K562 (cell line): ENCODE results near the gene SELENOM. TPM values are rescaled to one million over a fixed set of nuclear protein-coding genes. Genes with fewer than 3 reads are reported as not detected.

Experiments used
- ATAC-seq: fragments of 200-7000 bp; cut with Tn5 transposase; 3 replicates; pipeline ENCODE4 v1.9.1; 2020; ENCODE audit warnings: moderate library complexity
- BruUV-seq: library from RNA; stranded (reverse); fragments of 400-500 nt; replicated peaks from 2 replicates; lab custom pipeline; 2021; lab: Mats Ljungman, UMichigan
- CTCF ChIA-PET: fragments of 300-600 bp; formaldehyde crosslinking; extraction: SDS; loops from one replicate; lab custom pipeline; 2021; ENCODE audit warnings: low intra/inter-chr PET ratio; lab: Yijun Ruan, JAX
- POLR2A ChIA-PET: fragments of 300-600, 350-650 bp; sonication (Branson Sonifier 250); formaldehyde crosslinking; extraction: SDS; loops from one replicate; lab custom pipeline; 2021; ENCODE audit warnings: antibody characterized with exemption, inconsistent platforms; lab: Yijun Ruan, JAX
- DNase-seq, 4 experiments: peaks; one replicate each; pipeline versions ENCODE4 v3.0.0 to v3.0.0-alpha.2; 2011 to 2018; ENCODE audit warnings: low spot score in 3 of 4, mixed read lengths in 3 of 4; ENCODE audit errors: extremely low read depth in 1 of 4
- FAIRE-seq: peaks from 2 replicates; lab custom pipeline; 2011; peaks lifted over from hg19 to GRCh38; lab: Jason Lieb, UNC
- H2AFZ ChIP-seq: 2 replicates; pipeline ENCODE4 v1.6.0; 2011; ENCODE audit warnings: low read depth, low read length, control low read depth, inconsistent platforms
- H3K27ac ChIP-seq: fragments of 200-600 bp; 3 replicates; pipeline ENCODE4 v1.8.0; 2011; ENCODE audit warnings: low read depth, mild to moderate bottlenecking, control low read depth, inconsistent platforms, low read length, moderate library complexity, mixed read lengths; ENCODE audit errors: extremely low read depth
- H3K27me3 ChIP-seq, 2 experiments: fragments of 300-600 bp in 1 of 2; 2 replicates in 1 of 2; 3 replicates in 1 of 2; pipeline versions ENCODE4 v1.6.0 to v1.8.0; 2011; ENCODE audit warnings: inconsistent platforms in 2 of 2, low read length in 2 of 2, mild to moderate bottlenecking in 1 of 2, mixed read lengths in 1 of 2, moderate library complexity in 1 of 2; ENCODE audit not compliant: control insufficient read depth in 2 of 2, insufficient read depth in 2 of 2
- H3K36me3 ChIP-seq: fragments of 300-600 bp; 3 replicates; pipeline ENCODE4 v1.8.0; 2011; ENCODE audit warnings: mild to moderate bottlenecking, low read length, inconsistent platforms; ENCODE audit not compliant: control insufficient read depth, insufficient read depth
- H3K4me1 ChIP-seq, 2 experiments: fragments of 200-600 bp in 1 of 2; replicated peaks in 1 of 2; 2 replicates in 1 of 2; 3 replicates in 1 of 2; pipeline versions ENCODE4 v1.5.1 to v1.8.0; 2011; ENCODE audit warnings: inconsistent platforms in 2 of 2, low read length in 2 of 2, mild to moderate bottlenecking in 1 of 2, mixed read lengths in 1 of 2, moderate library complexity in 1 of 2; ENCODE audit not compliant: control insufficient read depth in 2 of 2, insufficient read depth in 2 of 2
- H3K4me2 ChIP-seq: 2 replicates; pipeline ENCODE4 v1.6.1; 2011; ENCODE audit warnings: low read length, control low read depth, inconsistent platforms, mixed read lengths; ENCODE audit not compliant: insufficient read depth
- H3K4me3 ChIP-seq: fragments of 200-600 bp; sonication (generic), shearing (Covaris generic); 2 replicates; pipeline ENCODE4 v1.5.1; 2016; ENCODE audit warnings: control low read depth, inconsistent platforms
- H3K79me2 ChIP-seq: fragments of 200-600 bp; 3 replicates; pipeline ENCODE4 v1.8.0; 2011; ENCODE audit warnings: low read length, inconsistent platforms; ENCODE audit not compliant: control insufficient read depth, insufficient read depth
- H3K9ac ChIP-seq, 2 experiments: 2 replicates each; pipeline versions ENCODE4 v1.6.0 to v1.6.1; 2011; ENCODE audit warnings: low read depth in 2 of 2, low read length in 2 of 2, control low read depth in 1 of 2, inconsistent platforms in 1 of 2, mild to moderate bottlenecking in 1 of 2, mixed read lengths in 1 of 2; ENCODE audit not compliant: insufficient read depth in 1 of 2
- H3K9me1 ChIP-seq: one replicate; pipeline ENCODE4 v1.6.0; 2011; ENCODE audit warnings: inconsistent platforms, mild to moderate bottlenecking, low read length, moderate library complexity; ENCODE audit not compliant: control insufficient read depth, insufficient read depth
- H3K9me3 ChIP-seq: replicated peaks from 2 replicates; pipeline ENCODE4 v1.5.1; 2011; ENCODE audit warnings: low read depth, low read length, inconsistent platforms; ENCODE audit not compliant: control insufficient read depth, insufficient read depth
- H4K20me1 ChIP-seq: replicated peaks from 2 replicates; pipeline ENCODE4 v1.6.1; 2011; ENCODE audit warnings: low read length, inconsistent platforms, mixed read lengths; ENCODE audit not compliant: control insufficient read depth, insufficient read depth
- BCL6 ChIP-seq: fragments of 250-450 bp; sonication (Bioruptor Pico); IDR thresholded peaks from 2 replicates; pipeline ENCODE4 v1.4.0; 2020
- BRF1 ChIP-seq: IDR thresholded peaks from 3 replicates; pipeline ENCODE4 v1.6.1; 2011; ENCODE audit warnings: borderline replicate concordance, mild to moderate bottlenecking; ENCODE audit not compliant: insufficient read length; ENCODE audit errors: extremely low read depth
- RBM17 ChIP-seq: fragments of 200-400 bp; formaldehyde crosslinking; IDR thresholded peaks from 2 replicates; pipeline ENCODE4 v1.6.1; 2017; ENCODE audit warnings: low read depth, mild to moderate bottlenecking, low read length, borderline replicate concordance
- SP2 ChIP-seq: IDR thresholded peaks from 2 replicates; pipeline ENCODE4 v1.6.1; 2011; ENCODE audit warnings: mild to moderate bottlenecking, low read depth, low read length, moderate library complexity; ENCODE audit not compliant: poor library complexity, severe bottlenecking; ENCODE audit errors: extremely low read depth
- TCF3 ChIP-seq: sonication (generic); formaldehyde crosslinking; IDR thresholded peaks from 2 replicates; pipeline ENCODE4 v1.4.0; 2020; ENCODE audit warnings: mild to moderate bottlenecking, missing genetic modification reagents
- ZNF134 ChIP-seq: fragments of 250-450 bp; sonication (Bioruptor Pico); conservative IDR thresholded peaks from 2 replicates; pipeline ENCODE4 v1.4.0; 2020
- WGBS: fragments of 100-300 bp; shearing (Covaris generic); methylation state at CpG from one replicate; pipeline ENCODE4 v1.1.6; 2016; ENCODE audit warnings: low coverage, mixed read lengths; ENCODE audit not compliant: insufficient coverage; ENCODE audit errors: missing lambda C conversion rate; 5-methylcytosine and 5-hydroxymethylcytosine counted together
- in situ Hi-C: fragments of 300-500 bp; cut with MboI; formaldehyde crosslinking; loops from 4 replicates; pipeline ENCODE4 v1.15.0; 2018; ENCODE audit warnings: inconsistent platforms, mixed read lengths
- intact Hi-C: fragments of 100-400 bp; cut with micrococcal nuclease; formaldehyde crosslinking; loops from 2 replicates; pipeline ENCODE4 v1.14.2; 2022
- polyA plus RNA-seq, 8 experiments: library from polyadenylated mRNA; depleted of rRNA in 4 of 8; stranded (reverse) in 5 of 8; unstranded in 3 of 8; fragments of >200 nt; fragmentation: Nextera tagmentation in 2 of 8; fragmentation: Illumina TruSeq in 1 of 8; extraction: Ambion mirVana in 2 of 8; extraction: Trizol in 1 of 8; gene quantifications; 2 replicates each; pipeline versions ENCODE4 v1.2.1 to v1.2.3, GENCODE V29; 2011 to 2014; ENCODE audit warnings: inconsistent platforms in 1 of 8, missing spikeins in 1 of 8
- total RNA-seq, 7 experiments: library from RNA; depleted of rRNA in 6 of 7; stranded (reverse); fragments of >200 nt in 6 of 7; fragmentation: Illumina TruSeq in 2 of 7; extraction: Trizol in 2 of 7; gene quantifications; 2 replicates each; pipeline versions ENCODE4 v1.2.1 to v1.2.3, GENCODE V29; 2011 to 2021; ENCODE audit warnings: low replicate concordance in 1 of 7
- TF ChIP-seq, protein P1 (sequence below): sonication (generic); IDR thresholded peaks from 2 replicates; pipeline ENCODE4 v1.6.1; 2016
- TF ChIP-seq, protein P2 (sequence below), 3 experiments: fragments of 200-800 bp in 1 of 3; sonication (Bioruptor generic) in 1 of 3; sonication (generic) in 1 of 3; formaldehyde crosslinking in 1 of 3; IDR thresholded peaks; 2 replicates each; pipeline versions ENCODE4 v1.6.1 to v1.8.0; 2016 to 2022; ENCODE audit warnings: mild to moderate bottlenecking in 2 of 3, missing compliant biosample characterization in 2 of 3, missing genetic modification characterization in 2 of 3, missing genetic modification reagents in 1 of 3
- TF ChIP-seq, protein P3 (sequence below): fragments of 250-450 bp; sonication (Bioruptor Pico); IDR thresholded peaks from 2 replicates; pipeline ENCODE4 v1.8.0; 2021; ENCODE audit warnings: mild to moderate bottlenecking, moderate library complexity

The SELENOM gene
- total and polyA plus RNA-seq, 9 of the 15 experiments (the other 6 are each of a cell fraction or from before 2014, with no cell fraction given): 1.2 to 10.6 (median 3.7) TPM

DNA sequence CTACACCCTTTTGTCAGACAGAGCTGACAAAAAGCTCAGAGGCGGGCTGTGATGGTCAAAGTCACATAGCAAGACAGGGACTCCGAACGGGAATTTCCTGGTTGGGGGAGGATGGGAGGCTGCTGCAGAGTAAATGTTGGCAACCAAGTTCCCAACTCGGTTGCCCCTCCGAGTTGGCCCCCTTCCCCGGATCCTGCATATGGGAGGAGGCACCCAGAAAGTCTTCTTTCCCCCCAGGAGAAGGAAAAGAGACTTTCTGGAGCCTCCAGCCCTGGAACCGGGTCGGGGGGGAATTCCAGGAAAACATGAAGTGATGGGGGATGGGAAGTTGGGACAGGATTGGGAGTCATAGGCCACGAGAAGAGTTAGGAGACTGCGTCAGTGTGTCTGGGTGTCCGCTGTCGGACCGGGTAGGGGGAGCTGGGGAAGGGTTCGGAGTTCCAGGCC lies 614 bp downstream of the SELENOM start:
- no peak for DNase-seq
- intact Hi-C loops: loop anchor here (2.0 kb wide), 1 partner anchor 42 kb away; no protein-coding TSS in a partner anchor
- Histone ChIP-seq H3K79me2 (no peaks in the 10 kb centered on the region), H4K20me1 (no peaks in the 10 kb centered on the region), H3K4me3 (peak overlapping the region; percentile 52), H3K27ac (peak overlapping the region; percentile 47; the same call in 1 of the 3 replicates), H3K4me1 (peaks cover 8 to 17% of the 10 kb centered on the region in 2 experiments; a peak in 4 of 5 replicates), H3K27me3 (no peaks in the 10 kb centered on the region), H3K9me3 (no peaks in the 10 kb centered on the region), H3K4me2 (peak overlapping the region; percentile 80), H3K9ac (peak overlapping the region; percentile 63 to 91; a peak in 3 of 4 replicates), H3K9me1 (no peaks in the 10 kb centered on the region), H3K36me3 (no peaks in the 10 kb centered on the region), H2AFZ (peak overlapping the region; percentile 83)
- no peak for FAIRE-seq
- no peak for ATAC-seq
- no TSS peak for BruUV-seq
- POLR2A ChIA-PET: interaction anchor here (0.7 to 1.6 kb wide), 2 partner anchors 22 to 25 kb away, joined by 5 to 8 read pairs; no protein-coding TSS in a partner anchor
- in situ Hi-C loops: no loop called here
- 39% methylated on average over 8 of the region's 14 CpGs for WGBS
- CTCF ChIA-PET: interaction anchor here (0.8 to 2.3 kb wide), 2 partner anchors 42 to 125 kb away, joined by 5 to 18 read pairs; no protein-coding TSS in a partner anchor
- TF ChIP-seq, protein P1, sequence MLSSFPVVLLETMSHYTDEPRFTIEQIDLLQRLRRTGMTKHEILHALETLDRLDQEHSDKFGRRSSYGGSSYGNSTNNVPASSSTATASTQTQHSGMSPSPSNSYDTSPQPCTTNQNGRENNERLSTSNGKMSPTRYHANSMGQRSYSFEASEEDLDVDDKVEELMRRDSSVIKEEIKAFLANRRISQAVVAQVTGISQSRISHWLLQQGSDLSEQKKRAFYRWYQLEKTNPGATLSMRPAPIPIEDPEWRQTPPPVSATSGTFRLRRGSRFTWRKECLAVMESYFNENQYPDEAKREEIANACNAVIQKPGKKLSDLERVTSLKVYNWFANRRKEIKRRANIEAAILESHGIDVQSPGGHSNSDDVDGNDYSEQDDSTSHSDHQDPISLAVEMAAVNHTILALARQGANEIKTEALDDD: no peak
- TF ChIP-seq BRF1 (no peak), RBM17 (no peak), TCF3 (CRISPR knock-in tag) (no peak), ZNF134 (CRISPR knock-in tag) (no peak), BCL6 (no peak), SP2 (no peak)
- TF ChIP-seq, protein P2, sequence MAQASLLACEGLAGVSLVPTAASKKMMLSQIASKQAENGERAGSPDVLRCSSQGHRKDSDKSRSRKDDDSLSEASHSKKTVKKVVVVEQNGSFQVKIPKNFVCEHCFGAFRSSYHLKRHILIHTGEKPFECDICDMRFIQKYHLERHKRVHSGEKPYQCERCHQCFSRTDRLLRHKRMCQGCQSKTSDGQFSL (CRISPR knock-in tag; IDR thresholded peaks at IDR 0.05): 0 out of 2 replicates have a peak, but pooled peaks have one; percentile 30
- TF ChIP-seq, protein P2 (tag; IDR thresholded peaks at IDR 0.05): no peak
- TF ChIP-seq, protein P3, sequence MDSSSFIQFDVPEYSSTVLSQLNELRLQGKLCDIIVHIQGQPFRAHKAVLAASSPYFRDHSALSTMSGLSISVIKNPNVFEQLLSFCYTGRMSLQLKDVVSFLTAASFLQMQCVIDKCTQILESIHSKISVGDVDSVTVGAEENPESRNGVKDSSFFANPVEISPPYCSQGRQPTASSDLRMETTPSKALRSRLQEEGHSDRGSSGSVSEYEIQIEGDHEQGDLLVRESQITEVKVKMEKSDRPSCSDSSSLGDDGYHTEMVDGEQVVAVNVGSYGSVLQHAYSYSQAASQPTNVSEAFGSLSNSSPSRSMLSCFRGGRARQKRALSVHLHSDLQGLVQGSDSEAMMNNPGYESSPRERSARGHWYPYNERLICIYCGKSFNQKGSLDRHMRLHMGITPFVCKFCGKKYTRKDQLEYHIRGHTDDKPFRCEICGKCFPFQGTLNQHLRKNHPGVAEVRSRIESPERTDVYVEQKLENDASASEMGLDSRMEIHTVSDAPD (CRISPR knock-in tag): no peak
